ENCODE data around the gene APP.

- TF ChIP-seq CTCF (conservative IDR thresholded peaks at IDR 0.05; ENCODE audit: low read length) (no peak), EZH2phosphoT487 (IDR thresholded peaks at IDR 0.05; ENCODE audit: borderline replicate concordance, low read depth, low read length) (no peak)
Observed at GRCh38 chr21:26099610-26100219, 70.9 kb downstream of the APP start.
